GM23338 (cell line): Measurements from ENCODE around the gene DOCK1. TPM values are rescaled to one million over a fixed set of nuclear protein-coding genes. Genes with fewer than 3 reads are reported as not detected.

ENCODE experiments used
- ATAC-seq: fragments of 200-7000 bp; cut with Tn5 transposase; 3 replicates; pipeline ENCODE4 v1.9.1; 2020
- DNase-seq: peaks from one replicate; pipeline ENCODE4 v3.0.0-alpha.2; 2015; ENCODE audit warnings: low spot score
- H2AFZ ChIP-seq: fragments of 200-600 bp; sonication (generic); 2 replicates; pipeline ENCODE4 v1.8.0; 2016; ENCODE audit warnings: antibody characterized with exemption, mild to moderate bottlenecking, moderate library complexity
- H3F3A ChIP-seq: fragments of 200-600 bp; sonication (generic); replicated peaks from 2 replicates; pipeline ENCODE4 v1.8.0; 2017; ENCODE audit warnings: antibody characterized with exemption, mixed run types, low read depth
- H3K27ac ChIP-seq: fragments of 200-600 bp; sonication (generic); 2 replicates; pipeline ENCODE4 v1.6.1; 2016; ENCODE audit warnings: low read depth
- H3K27me3 ChIP-seq: fragments of 200-600 bp; sonication (generic); 2 replicates; pipeline ENCODE4 v1.8.0; 2016; ENCODE audit warnings: mild to moderate bottlenecking, mixed run types, moderate library complexity; ENCODE audit not compliant: insufficient read depth
- H3K36me3 ChIP-seq: fragments of 200-600 bp; sonication (generic); 2 replicates; pipeline ENCODE4 v1.8.0; 2016; ENCODE audit warnings: mild to moderate bottlenecking; ENCODE audit not compliant: insufficient read depth
- H3K4me1 ChIP-seq: fragments of 200-600 bp; sonication (generic); 2 replicates; pipeline ENCODE4 v1.8.0; 2016; ENCODE audit warnings: mild to moderate bottlenecking, moderate library complexity; ENCODE audit not compliant: insufficient read depth
- H3K4me2 ChIP-seq: fragments of 200-600 bp; sonication (generic); 2 replicates; pipeline ENCODE4 v1.7.1; 2017; ENCODE audit warnings: mixed run types
- H3K4me3 ChIP-seq: fragments of 200-600 bp; sonication (generic); 2 replicates; pipeline ENCODE4 v1.6.1; 2016; ENCODE audit warnings: mixed run types
- H3K79me2 ChIP-seq: fragments of 200-600 bp; sonication (generic); replicated peaks from 2 replicates; pipeline ENCODE4 v1.8.0; 2017; ENCODE audit warnings: mild to moderate bottlenecking; ENCODE audit not compliant: insufficient read depth
- H3K9me2 ChIP-seq: fragments of 200-600 bp; sonication (generic); 2 replicates; pipeline ENCODE4 v1.8.0; 2017; ENCODE audit not compliant: insufficient read depth
- H4K20me1 ChIP-seq: fragments of 200-600 bp; sonication (generic); replicated peaks from 2 replicates; pipeline ENCODE4 v1.8.0; 2017; ENCODE audit warnings: mild to moderate bottlenecking; ENCODE audit not compliant: insufficient read depth
- H3K27ac Mint-ChIP-seq: 2 replicates; pipeline ENCODE4 v1.8.0; 2020; ENCODE audit warnings: inconsistent platforms, mild to moderate bottlenecking, moderate library complexity, mixed read lengths
- H3K27me3 Mint-ChIP-seq: 3 replicates; pipeline ENCODE4 v1.8.0; 2022; ENCODE audit warnings: low read depth, mild to moderate bottlenecking, moderate library complexity, mixed read lengths, inconsistent platforms; ENCODE audit not compliant: insufficient read depth, poor library complexity
- H3K36me3 Mint-ChIP-seq: 3 replicates; pipeline ENCODE4 v1.8.0; 2021; ENCODE audit warnings: low read depth, mild to moderate bottlenecking, inconsistent platforms, moderate library complexity, mixed read lengths
- H3K4me1 Mint-ChIP-seq: 3 replicates; pipeline ENCODE4 v1.8.0; 2020; ENCODE audit warnings: mild to moderate bottlenecking, inconsistent platforms, mixed read lengths
- H3K4me3 Mint-ChIP-seq: 3 replicates; pipeline ENCODE4 v1.8.0; 2021; ENCODE audit warnings: moderate library complexity, mild to moderate bottlenecking, inconsistent platforms, mixed read lengths
- H3K9me3 Mint-ChIP-seq: 3 replicates; pipeline ENCODE4 v1.8.0; 2020; ENCODE audit warnings: moderate library complexity, mild to moderate bottlenecking, inconsistent platforms, mixed read lengths
- CREB1 ChIP-seq: fragments of 250-450 bp; sonication (Bioruptor Pico); IDR thresholded peaks from 2 replicates; pipeline ENCODE4 v1.5.0; 2020; ENCODE audit warnings: low read depth, mild to moderate bottlenecking, moderate library complexity
- EZH2 ChIP-seq: fragments of 200-600 bp; sonication (generic); IDR thresholded peaks from one replicate; pipeline ENCODE4 v1.8.0; 2017; ENCODE audit warnings: antibody characterized with exemption, mild to moderate bottlenecking, low read depth; ENCODE audit not compliant: unreplicated experiment
- EZH2phosphoT487 ChIP-seq: fragments of 200-600 bp; sonication (generic); IDR thresholded peaks from one replicate; pipeline ENCODE4 v1.8.1; 2018; ENCODE audit warnings: antibody characterized with exemption; ENCODE audit not compliant: unreplicated experiment
- JUNB ChIP-seq: IDR thresholded peaks from one replicate; pipeline ENCODE4 v1.6.1; 2016; ENCODE audit warnings: antibody characterized with exemption; ENCODE audit not compliant: unreplicated experiment
- NANOG ChIP-seq: IDR thresholded peaks from 2 replicates; pipeline ENCODE4 v1.6.1; 2016; ENCODE audit warnings: antibody characterized with exemption, borderline replicate concordance
- POLR2AphosphoS5 ChIP-seq: IDR thresholded peaks from 2 replicates; pipeline ENCODE4 v1.6.1; 2016; ENCODE audit warnings: antibody characterized with exemption, low read depth
- REST ChIP-seq: IDR thresholded peaks from one replicate; pipeline ENCODE4 v1.6.1; 2018; ENCODE audit warnings: antibody characterized with exemption; ENCODE audit not compliant: unreplicated experiment
- STAT1 ChIP-seq: IDR thresholded peaks from one replicate; pipeline ENCODE4 v1.6.1; 2016; ENCODE audit warnings: antibody characterized with exemption; ENCODE audit not compliant: unreplicated experiment
- ZNF114 ChIP-seq: fragments of 250-450 bp; sonication (Bioruptor Pico); IDR thresholded peaks from 2 replicates; pipeline ENCODE4 v1.5.0; 2020; ENCODE audit warnings: mild to moderate bottlenecking, moderate library complexity
- ZNF331 ChIP-seq: fragments of 250-450 bp; sonication (Bioruptor Pico); IDR thresholded peaks from 2 replicates; pipeline ENCODE4 v1.5.0; 2020; ENCODE audit warnings: low read depth, mild to moderate bottlenecking, moderate library complexity
- polyA plus RNA-seq: library from polyadenylated mRNA; unstranded; fragments of >200 nt; fragmentation: Nextera tagmentation; extraction: Ambion mirVana; gene quantifications from 2 replicates; pipeline ENCODE4 v1.2.1, GENCODE V29; 2016
- total RNA-seq: library from RNA; depleted of rRNA; stranded (reverse); fragments of >200 nt; shearing (Covaris generic); gene quantifications from 2 replicates; pipeline ENCODE4 v1.2.3, GENCODE V29; 2014
- TF ChIP-seq, protein P1 (sequence below): IDR thresholded peaks from 2 replicates; pipeline ENCODE4 v1.6.1; 2016; ENCODE audit warnings: antibody characterized with exemption
- TF ChIP-seq, protein P2 (sequence below), 2 experiments: fragments of 200-600 bp in 1 of 2; sonication (generic) in 1 of 2; conservative IDR thresholded peaks; 2 replicates each; pipeline versions ENCODE4 v1.5.1 to v1.6.1; 2016 to 2017; ENCODE audit warnings: antibody characterized with exemption in 2 of 2, low read depth in 2 of 2, mild to moderate bottlenecking in 2 of 2, moderate library complexity in 1 of 2
- TF ChIP-seq, protein P3 (sequence below): fragments of 250-450 bp; sonication (Bioruptor Pico); IDR thresholded peaks from 2 replicates; pipeline ENCODE4 v1.5.0; 2020; ENCODE audit warnings: mild to moderate bottlenecking, moderate library complexity

DOCK1 gene
- total and polyA plus RNA-seq, 2 experiments from 2014 or later, result 13.2 to 55.3 TPM

DNA sequence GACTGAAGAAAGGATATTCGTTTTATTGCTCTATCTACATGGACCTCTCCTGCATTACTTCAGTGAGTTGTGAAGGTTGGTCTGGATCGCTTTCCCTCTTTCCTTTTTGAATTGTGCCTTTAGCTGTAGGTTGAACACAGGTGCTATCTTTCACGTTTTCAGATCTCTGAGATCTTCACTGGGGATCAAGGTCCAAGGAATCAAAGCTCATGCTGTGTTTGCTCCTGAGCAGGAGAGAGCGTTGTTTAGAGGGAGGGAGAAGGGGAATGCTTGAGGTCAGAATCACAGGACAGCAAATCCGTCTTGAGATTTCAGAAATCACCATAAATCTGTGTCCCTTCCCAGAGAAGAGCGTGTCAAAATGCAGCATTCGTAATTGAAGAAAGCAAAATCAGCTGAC lies 186.1 kb downstream of the DOCK1 start:
- Histone ChIP-seq H3K4me3 (no peak overlapping the region), H3K4me1 (no peaks in the 10 kb centered on the region), H3K79me2 (no peaks in the 10 kb centered on the region), H3F3A (no peaks in the 10 kb centered on the region), H3K27me3 (no peaks in the 10 kb centered on the region), H2AFZ (no peak overlapping the region), H4K20me1 (no peaks in the 10 kb centered on the region), H3K36me3 (no peaks in the 10 kb centered on the region), H3K9me2 (no peaks in the 10 kb centered on the region), H3K27ac (no peak overlapping the region), H3K4me2 (no peak overlapping the region)
- no peaks in the 10 kb centered on the region; the same call in 2 of the 3 replicates for H3K4me1 Mint-ChIP-seq
- no peaks in the 10 kb centered on the region; the same call in 2 of the 3 replicates for H3K9me3 Mint-ChIP-seq
- TF ChIP-seq, protein P1, sequence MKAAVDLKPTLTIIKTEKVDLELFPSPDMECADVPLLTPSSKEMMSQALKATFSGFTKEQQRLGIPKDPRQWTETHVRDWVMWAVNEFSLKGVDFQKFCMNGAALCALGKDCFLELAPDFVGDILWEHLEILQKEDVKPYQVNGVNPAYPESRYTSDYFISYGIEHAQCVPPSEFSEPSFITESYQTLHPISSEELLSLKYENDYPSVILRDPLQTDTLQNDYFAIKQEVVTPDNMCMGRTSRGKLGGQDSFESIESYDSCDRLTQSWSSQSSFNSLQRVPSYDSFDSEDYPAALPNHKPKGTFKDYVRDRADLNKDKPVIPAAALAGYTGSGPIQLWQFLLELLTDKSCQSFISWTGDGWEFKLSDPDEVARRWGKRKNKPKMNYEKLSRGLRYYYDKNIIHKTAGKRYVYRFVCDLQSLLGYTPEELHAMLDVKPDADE, result no peak
- TF ChIP-seq EZH2phosphoT487 (no peak), REST (no peak), ZNF114 (CRISPR knock-in tag) (no peak), POLR2AphosphoS5 (no peak), CREB1 (CRISPR knock-in tag) (no peak), NANOG (no peak), STAT1 (no peak), ZNF331 (CRISPR knock-in tag) (no peak), JUNB (no peak), EZH2 (no peak)
- TF ChIP-seq, protein P2, sequence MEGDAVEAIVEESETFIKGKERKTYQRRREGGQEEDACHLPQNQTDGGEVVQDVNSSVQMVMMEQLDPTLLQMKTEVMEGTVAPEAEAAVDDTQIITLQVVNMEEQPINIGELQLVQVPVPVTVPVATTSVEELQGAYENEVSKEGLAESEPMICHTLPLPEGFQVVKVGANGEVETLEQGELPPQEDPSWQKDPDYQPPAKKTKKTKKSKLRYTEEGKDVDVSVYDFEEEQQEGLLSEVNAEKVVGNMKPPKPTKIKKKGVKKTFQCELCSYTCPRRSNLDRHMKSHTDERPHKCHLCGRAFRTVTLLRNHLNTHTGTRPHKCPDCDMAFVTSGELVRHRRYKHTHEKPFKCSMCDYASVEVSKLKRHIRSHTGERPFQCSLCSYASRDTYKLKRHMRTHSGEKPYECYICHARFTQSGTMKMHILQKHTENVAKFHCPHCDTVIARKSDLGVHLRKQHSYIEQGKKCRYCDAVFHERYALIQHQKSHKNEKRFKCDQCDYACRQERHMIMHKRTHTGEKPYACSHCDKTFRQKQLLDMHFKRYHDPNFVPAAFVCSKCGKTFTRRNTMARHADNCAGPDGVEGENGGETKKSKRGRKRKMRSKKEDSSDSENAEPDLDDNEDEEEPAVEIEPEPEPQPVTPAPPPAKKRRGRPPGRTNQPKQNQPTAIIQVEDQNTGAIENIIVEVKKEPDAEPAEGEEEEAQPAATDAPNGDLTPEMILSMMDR (conservative IDR thresholded peaks at IDR 0.05; ENCODE audit: low read depth in 2 of 2), result no peak
- TF ChIP-seq, protein P3, sequence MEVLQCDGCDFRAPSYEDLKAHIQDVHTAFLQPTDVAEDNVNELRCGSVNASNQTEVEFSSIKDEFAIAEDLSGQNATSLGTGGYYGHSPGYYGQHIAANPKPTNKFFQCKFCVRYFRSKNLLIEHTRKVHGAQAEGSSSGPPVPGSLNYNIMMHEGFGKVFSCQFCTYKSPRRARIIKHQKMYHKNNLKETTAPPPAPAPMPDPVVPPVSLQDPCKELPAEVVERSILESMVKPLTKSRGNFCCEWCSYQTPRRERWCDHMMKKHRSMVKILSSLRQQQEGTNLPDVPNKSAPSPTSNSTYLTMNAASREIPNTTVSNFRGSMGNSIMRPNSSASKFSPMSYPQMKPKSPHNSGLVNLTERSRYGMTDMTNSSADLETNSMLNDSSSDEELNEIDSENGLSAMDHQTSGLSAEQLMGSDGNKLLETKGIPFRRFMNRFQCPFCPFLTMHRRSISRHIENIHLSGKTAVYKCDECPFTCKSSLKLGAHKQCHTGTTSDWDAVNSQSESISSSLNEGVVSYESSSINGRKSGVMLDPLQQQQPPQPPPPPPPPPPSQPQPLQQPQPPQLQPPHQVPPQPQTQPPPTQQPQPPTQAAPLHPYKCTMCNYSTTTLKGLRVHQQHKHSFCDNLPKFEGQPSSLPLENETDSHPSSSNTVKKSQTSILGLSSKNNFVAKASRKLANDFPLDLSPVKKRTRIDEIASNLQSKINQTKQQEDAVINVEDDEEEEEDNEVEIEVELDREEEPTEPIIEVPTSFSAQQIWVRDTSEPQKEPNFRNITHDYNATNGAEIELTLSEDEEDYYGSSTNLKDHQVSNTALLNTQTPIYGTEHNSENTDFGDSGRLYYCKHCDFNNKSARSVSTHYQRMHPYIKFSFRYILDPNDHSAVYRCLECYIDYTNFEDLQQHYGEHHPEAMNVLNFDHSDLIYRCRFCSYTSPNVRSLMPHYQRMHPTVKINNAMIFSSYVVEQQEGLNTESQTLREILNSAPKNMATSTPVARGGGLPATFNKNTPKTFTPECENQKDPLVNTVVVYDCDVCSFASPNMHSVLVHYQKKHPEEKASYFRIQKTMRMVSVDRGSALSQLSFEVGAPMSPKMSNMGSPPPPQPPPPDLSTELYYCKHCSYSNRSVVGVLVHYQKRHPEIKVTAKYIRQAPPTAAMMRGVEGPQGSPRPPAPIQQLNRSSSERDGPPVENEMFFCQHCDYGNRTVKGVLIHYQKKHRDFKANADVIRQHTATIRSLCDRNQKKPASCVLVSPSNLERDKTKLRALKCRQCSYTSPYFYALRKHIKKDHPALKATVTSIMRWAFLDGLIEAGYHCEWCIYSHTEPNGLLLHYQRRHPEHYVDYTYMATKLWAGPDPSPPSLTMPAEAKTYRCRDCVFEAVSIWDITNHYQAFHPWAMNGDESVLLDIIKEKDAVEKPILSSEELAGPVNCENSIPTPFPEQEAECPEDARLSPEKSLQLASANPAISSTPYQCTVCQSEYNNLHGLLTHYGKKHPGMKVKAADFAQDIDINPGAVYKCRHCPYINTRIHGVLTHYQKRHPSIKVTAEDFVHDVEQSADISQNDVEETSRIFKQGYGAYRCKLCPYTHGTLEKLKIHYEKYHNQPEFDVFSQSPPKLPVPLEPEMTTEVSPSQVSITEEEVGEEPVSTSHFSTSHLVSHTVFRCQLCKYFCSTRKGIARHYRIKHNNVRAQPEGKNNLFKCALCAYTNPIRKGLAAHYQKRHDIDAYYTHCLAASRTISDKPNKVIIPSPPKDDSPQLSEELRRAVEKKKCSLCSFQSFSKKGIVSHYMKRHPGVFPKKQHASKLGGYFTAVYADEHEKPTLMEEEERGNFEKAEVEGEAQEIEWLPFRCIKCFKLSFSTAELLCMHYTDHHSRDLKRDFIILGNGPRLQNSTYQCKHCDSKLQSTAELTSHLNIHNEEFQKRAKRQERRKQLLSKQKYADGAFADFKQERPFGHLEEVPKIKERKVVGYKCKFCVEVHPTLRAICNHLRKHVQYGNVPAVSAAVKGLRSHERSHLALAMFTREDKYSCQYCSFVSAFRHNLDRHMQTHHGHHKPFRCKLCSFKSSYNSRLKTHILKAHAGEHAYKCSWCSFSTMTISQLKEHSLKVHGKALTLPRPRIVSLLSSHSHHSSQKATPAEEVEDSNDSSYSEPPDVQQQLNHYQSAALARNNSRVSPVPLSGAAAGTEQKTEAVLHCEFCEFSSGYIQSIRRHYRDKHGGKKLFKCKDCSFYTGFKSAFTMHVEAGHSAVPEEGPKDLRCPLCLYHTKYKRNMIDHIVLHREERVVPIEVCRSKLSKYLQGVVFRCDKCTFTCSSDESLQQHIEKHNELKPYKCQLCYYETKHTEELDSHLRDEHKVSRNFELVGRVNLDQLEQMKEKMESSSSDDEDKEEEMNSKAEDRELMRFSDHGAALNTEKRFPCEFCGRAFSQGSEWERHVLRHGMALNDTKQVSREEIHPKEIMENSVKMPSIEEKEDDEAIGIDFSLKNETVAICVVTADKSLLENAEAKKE (CRISPR knock-in tag), result no peak
- peaks cover 25% of the 10 kb centered on the region for H3K36me3 Mint-ChIP-seq
- no peak overlapping the region for H3K4me3 Mint-ChIP-seq
- peaks cover 8% of the 10 kb centered on the region for H3K27me3 Mint-ChIP-seq
- H3K27ac Mint-ChIP-seq, result no peak overlapping the region
- no peak for DNase-seq
- no peak for ATAC-seq
